HG02943 (cell line): ENCODE measurements around the gene AGA.

ENCODE experiments used
- ATAC-seq: cut with Tn5 transposase; IDR thresholded peaks from one replicate; pipeline ENCODE4 v1.9.1; 2021; ENCODE audit warnings: mild to moderate bottlenecking, low read depth, moderate library complexity; ENCODE audit not compliant: unreplicated experiment

Gene AGA

GRCh38 chr4:177448850-177449249 is 6.6 kb upstream of the AGA start:
- ATAC-seq = no peak

- no peak for ATAC-seq
Measured at GRCh38 chr4:177447417-177448004, 5.3 kb upstream of the AGA start.

GRCh38 chr4:177446586-177446985 is 4.3 kb upstream of the AGA start:
- no peak for ATAC-seq

GRCh38 chr4:177444911-177445736 is 2.9 kb upstream of the AGA start:
- ATAC-seq = no peak

- ATAC-seq = peak; percentile 5
Measured at GRCh38 chr4:177441061-177441802, 1.0 kb downstream of the AGA start.

- no peak for ATAC-seq
Measured at GRCh38 chr4:177436456-177436855, 5.8 kb downstream of the AGA start.

- no peak for ATAC-seq
Measured at GRCh38 chr4:177434667-177435066, 7.6 kb downstream of the AGA start.

GRCh38 chr4:177427192-177427591 is 15.0 kb downstream of the AGA start:
- ATAC-seq = no peak

- no peak for ATAC-seq
Measured at GRCh38 chr4:177419434-177419833, 22.8 kb downstream of the AGA start.

GRCh38 chr4:177413656-177414055 is 28.6 kb downstream of the AGA start:
- no peak for ATAC-seq

- no peak for ATAC-seq
Measured at GRCh38 chr4:177413076-177413475, 29.2 kb downstream of the AGA start.

- ATAC-seq = no peak
Measured at GRCh38 chr4:177411996-177412395, 30.2 kb downstream of the AGA start.

GRCh38 chr4:177410566-177410965 is 31.7 kb downstream of the AGA start:
- ATAC-seq = no peak

- no peak for ATAC-seq
Measured at GRCh38 chr4:177408023-177408422, 34.2 kb downstream of the AGA start.

GRCh38 chr4:177405508-177405907 is 36.7 kb downstream of the AGA start:
- no peak for ATAC-seq

- no peak for ATAC-seq
Measured at GRCh38 chr4:177404986-177405385, 37.3 kb downstream of the AGA start.

- no peak for ATAC-seq
Measured at GRCh38 chr4:177404342-177404741, 37.9 kb downstream of the AGA start.

GRCh38 chr4:177403746-177404145 is 38.5 kb downstream of the AGA start:
- no peak for ATAC-seq

GRCh38 chr4:177401658-177402273 is 40.5 kb downstream of the AGA start:
- no peak for ATAC-seq

- no peak for ATAC-seq
Measured at GRCh38 chr4:177400030-177400429, 42.2 kb downstream of the AGA start.

- ATAC-seq = no peak
Measured at GRCh38 chr4:177396352-177396751, 45.9 kb downstream of the AGA start.
